PC-9 (cell line): ENCODE measurements around the gene UBE2G2. TPM values are rescaled to one million over a fixed set of nuclear protein-coding genes. Genes with fewer than 3 reads are reported as not detected.

ENCODE experiments used
- BruUV-seq: library from RNA; stranded (reverse); fragments of 400-500 nt; replicated peaks from 2 replicates; lab custom pipeline; 2021; lab: Mats Ljungman, UMichigan
- CTCF ChIA-PET: fragments of 300-600 bp; sonication (Branson Sonifier 250); formaldehyde crosslinking; loops from one replicate; lab custom pipeline; 2022; ENCODE audit warnings: antibody characterized with exemption; lab: Charles Lee
- POLR2A ChIA-PET: fragments of 300-600 bp; sonication (Branson Sonifier 250); formaldehyde crosslinking; loops from one replicate; lab custom pipeline; 2022; ENCODE audit warnings: antibody characterized with exemption; ENCODE audit not compliant: unreplicated experiment; lab: Charles Lee
- DNase-seq, 2 experiments: peaks; one replicate each; pipeline versions ENCODE4 v3.0.0 to v3.0.0-alpha.2; 2015 to 2022; ENCODE audit warnings: mixed read lengths in 1 of 2
- H2AFZ ChIP-seq: fragments of 200-600 bp; sonication (generic); 2 replicates; pipeline ENCODE4 v1.8.1; 2017; ENCODE audit warnings: antibody characterized with exemption
- H3F3A ChIP-seq: fragments of 200-600 bp; sonication (generic); 2 replicates; pipeline ENCODE4 v1.8.1; 2017; ENCODE audit warnings: antibody characterized with exemption, mild to moderate bottlenecking, low read depth; ENCODE audit not compliant: insufficient read depth
- H3K27ac ChIP-seq: fragments of 200-600 bp; sonication (generic); 2 replicates; pipeline ENCODE4 v1.6.1; 2016; ENCODE audit warnings: mixed run types
- H3K27me3 ChIP-seq: fragments of 200-600 bp; sonication (generic); 2 replicates; pipeline ENCODE4 v1.6.1; 2016; ENCODE audit warnings: low read depth, mixed run types; ENCODE audit not compliant: insufficient read depth
- H3K36me3 ChIP-seq: fragments of 200-600 bp; sonication (generic); 2 replicates; pipeline ENCODE4 v1.6.1; 2016; ENCODE audit warnings: low read depth, mixed run types
- H3K4me1 ChIP-seq: fragments of 200-600 bp; sonication (generic); replicated peaks from 2 replicates; pipeline ENCODE4 v1.6.1; 2016; ENCODE audit warnings: mixed run types; ENCODE audit not compliant: insufficient read depth
- H3K4me2 ChIP-seq: fragments of 200-600 bp; sonication (generic); 2 replicates; pipeline ENCODE4 v1.6.1; 2017; ENCODE audit warnings: mixed run types
- H3K4me3 ChIP-seq: fragments of 200-600 bp; sonication (generic); 2 replicates; pipeline ENCODE4 v1.6.1; 2016; ENCODE audit warnings: mixed run types
- H3K79me2 ChIP-seq: fragments of 200-600 bp; sonication (generic); 2 replicates; pipeline ENCODE4 v1.6.1; 2017; ENCODE audit warnings: low read depth, mixed run types
- H3K9me2 ChIP-seq: fragments of 200-600 bp; sonication (generic); 2 replicates; pipeline ENCODE4 v1.8.1; 2017; ENCODE audit warnings: mild to moderate bottlenecking; ENCODE audit not compliant: insufficient read depth
- H3K9me3 ChIP-seq: fragments of 200-600 bp; sonication (generic); 2 replicates; pipeline ENCODE4 v1.8.1; 2016; ENCODE audit warnings: low read depth; ENCODE audit not compliant: insufficient read depth
- H4K20me1 ChIP-seq: fragments of 200-600 bp; sonication (generic); 2 replicates; pipeline ENCODE4 v1.8.1; 2017; ENCODE audit not compliant: insufficient read depth
- CTCF ChIP-seq: fragments of 200-600 bp; sonication (generic); conservative IDR thresholded peaks from 2 replicates; pipeline ENCODE4 v1.6.1; 2017; ENCODE audit warnings: mixed run types, antibody characterized with exemption, mild to moderate bottlenecking, moderate library complexity
- EZH2 ChIP-seq: fragments of 200-600 bp; sonication (generic); IDR thresholded peaks from 2 replicates; pipeline ENCODE4 v1.8.0; 2017; ENCODE audit warnings: antibody characterized with exemption, low read depth
- intact Hi-C: fragments of 100-400 bp; cut with micrococcal nuclease; formaldehyde crosslinking; loops from one replicate; pipeline ENCODE4 v1.10.0; 2022; ENCODE audit not compliant: unreplicated experiment
- total RNA-seq: library from RNA; stranded (reverse); gene quantifications from 2 replicates; pipeline ENCODE4 v1.2.3, GENCODE V29; 2021

Gene UBE2G2
- total RNA-seq, 1 experiment from 2014 or later, result 51.9 TPM

- Histone ChIP-seq H3K27me3 (no peaks in the 10 kb centered on the region), H3K79me2 (no peaks in the 10 kb centered on the region), H3K36me3 (no peaks in the 10 kb centered on the region), H3K9me3 (no peaks in the 10 kb centered on the region), H3K27ac (no peak overlapping the region), H3K4me2 (no peak overlapping the region), H3K4me1 (no peaks in the 10 kb centered on the region), H3K4me3 (no peak overlapping the region), H2AFZ (no peak overlapping the region), H3F3A (no peaks in the 10 kb centered on the region), H3K9me2 (no peaks in the 10 kb centered on the region), H4K20me1 (no peaks in the 10 kb centered on the region)
- DNase-seq, result no peak
- ChIA-PET POLR2A (no interaction called here), CTCF (no interaction called here)
- TF ChIP-seq CTCF (no peak), EZH2 (no peak)
- no TSS peak for BruUV-seq
- intact Hi-C loops, result no loop called here
These were observed 29.7 kb upstream of the UBE2G2 start for GRCh38 chr21:44831227-44831860.

- Histone ChIP-seq H3K9me2 (no peaks in the 10 kb centered on the region), H3K36me3 (no peaks in the 10 kb centered on the region), H2AFZ (no peak overlapping the region), H3K4me3 (no peak overlapping the region), H3F3A (no peaks in the 10 kb centered on the region), H3K4me1 (no peaks in the 10 kb centered on the region), H3K27me3 (no peaks in the 10 kb centered on the region), H3K9me3 (no peaks in the 10 kb centered on the region), H3K27ac (no peak overlapping the region), H4K20me1 (no peaks in the 10 kb centered on the region), H3K79me2 (no peaks in the 10 kb centered on the region), H3K4me2 (no peak overlapping the region)
- no TSS peak for BruUV-seq
- CTCF ChIA-PET, result interaction anchor here (0.7 kb wide), 1 partner anchor 66 kb away, joined by 3 read pairs; no protein-coding TSS in a partner anchor
- DNase-seq, result no peak
- intact Hi-C loops, result no loop called here
- POLR2A ChIA-PET, result no interaction called here
- TF ChIP-seq CTCF (no peak), EZH2 (no peak)
These were observed 28.0 kb upstream of the UBE2G2 start for GRCh38 chr21:44829507-44830092.

GRCh38 chr21:44828362-44829056 lies 26.9 kb upstream of the UBE2G2 start:
- H3K27me3 ChIP-seq, result no peaks in the 10 kb centered on the region
- no peaks in the 10 kb centered on the region for H3F3A ChIP-seq
- no peaks in the 10 kb centered on the region for H3K36me3 ChIP-seq
- no peak overlapping the region for H3K27ac ChIP-seq
- no peaks in the 10 kb centered on the region for H4K20me1 ChIP-seq
- no peak overlapping the region for H3K4me2 ChIP-seq
- no peak overlapping the region for H2AFZ ChIP-seq
- no peaks in the 10 kb centered on the region for H3K79me2 ChIP-seq
- ChIA-PET POLR2A (no interaction called here), CTCF (interaction anchor here (0.7 kb wide), 1 partner anchor 65 kb away, joined by 3 read pairs; no protein-coding TSS in a partner anchor)
- H3K9me2 ChIP-seq, result no peaks in the 10 kb centered on the region
- H3K4me3 ChIP-seq, result no peak overlapping the region
- no peak for DNase-seq
- no TSS peak for BruUV-seq
- no peaks in the 10 kb centered on the region for H3K9me3 ChIP-seq
- TF ChIP-seq CTCF, result no peak
- TF ChIP-seq EZH2, result no peak
- intact Hi-C loops, result no loop called here
- no peaks in the 10 kb centered on the region for H3K4me1 ChIP-seq
